ENCODE data around the gene LDLRAD2. TPM values are rescaled to one million over a fixed set of nuclear protein-coding genes. Genes with fewer than 3 reads are reported as not detected.

The LDLRAD2 gene
- total RNA-seq, 3 donors from 2014 or later = 0.33 TPM; not detected in 2

DNA sequence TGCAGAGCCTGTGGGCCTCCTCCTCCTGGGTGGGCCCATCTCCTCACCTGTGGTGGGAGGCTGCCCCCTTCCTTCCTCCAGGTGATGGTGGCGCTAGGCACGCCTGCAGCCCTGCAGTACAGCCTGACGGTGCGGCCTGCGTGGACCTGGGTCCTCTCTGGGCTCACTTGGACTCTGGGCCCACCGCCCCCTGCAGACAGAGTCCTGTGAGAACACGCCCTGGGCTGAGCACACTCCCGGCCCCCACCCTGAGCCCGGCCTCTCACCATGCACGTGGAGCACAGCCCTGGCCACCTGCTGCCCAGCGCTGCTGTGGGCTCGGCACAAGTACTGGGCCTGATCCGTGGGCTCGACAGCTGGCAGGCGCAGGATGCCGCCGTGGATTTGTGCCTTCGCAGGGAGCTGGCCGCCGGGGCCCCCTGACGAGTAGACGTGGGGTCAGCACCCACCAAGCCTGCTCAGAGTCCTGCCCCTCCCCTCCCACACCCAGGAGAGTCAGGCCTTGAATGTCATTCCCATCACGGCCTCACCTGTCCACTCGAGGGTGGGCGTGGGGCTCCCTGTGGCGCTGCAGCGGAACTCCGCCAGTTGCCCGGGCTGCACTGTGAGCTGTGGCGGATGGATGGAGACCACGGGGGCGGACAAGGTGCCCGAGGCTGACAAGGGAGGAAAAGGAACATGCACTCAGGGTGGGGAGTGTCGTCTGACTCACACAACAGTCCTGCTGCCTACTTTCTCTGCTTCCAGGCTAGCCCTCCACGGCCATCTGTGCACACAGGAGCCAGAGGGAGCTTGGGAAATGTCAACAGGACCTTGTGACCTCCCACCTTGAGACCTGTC is 43.4 kb downstream of the LDLRAD2 start:
- intact Hi-C loops (cut with DNase I; ENCODE audit: low total_unique reads) = no loop called here
- no peaks in the 10 kb centered on the region for H3K4me1 ChIP-seq
- peaks cover 4% of the 10 kb centered on the region for H3K36me3 ChIP-seq
- no peak overlapping the region for H3K27ac ChIP-seq
- H3K4me3 ChIP-seq = no peak overlapping the region
- TF ChIP-seq, protein P1, sequence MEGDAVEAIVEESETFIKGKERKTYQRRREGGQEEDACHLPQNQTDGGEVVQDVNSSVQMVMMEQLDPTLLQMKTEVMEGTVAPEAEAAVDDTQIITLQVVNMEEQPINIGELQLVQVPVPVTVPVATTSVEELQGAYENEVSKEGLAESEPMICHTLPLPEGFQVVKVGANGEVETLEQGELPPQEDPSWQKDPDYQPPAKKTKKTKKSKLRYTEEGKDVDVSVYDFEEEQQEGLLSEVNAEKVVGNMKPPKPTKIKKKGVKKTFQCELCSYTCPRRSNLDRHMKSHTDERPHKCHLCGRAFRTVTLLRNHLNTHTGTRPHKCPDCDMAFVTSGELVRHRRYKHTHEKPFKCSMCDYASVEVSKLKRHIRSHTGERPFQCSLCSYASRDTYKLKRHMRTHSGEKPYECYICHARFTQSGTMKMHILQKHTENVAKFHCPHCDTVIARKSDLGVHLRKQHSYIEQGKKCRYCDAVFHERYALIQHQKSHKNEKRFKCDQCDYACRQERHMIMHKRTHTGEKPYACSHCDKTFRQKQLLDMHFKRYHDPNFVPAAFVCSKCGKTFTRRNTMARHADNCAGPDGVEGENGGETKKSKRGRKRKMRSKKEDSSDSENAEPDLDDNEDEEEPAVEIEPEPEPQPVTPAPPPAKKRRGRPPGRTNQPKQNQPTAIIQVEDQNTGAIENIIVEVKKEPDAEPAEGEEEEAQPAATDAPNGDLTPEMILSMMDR (IDR thresholded peaks at IDR 0.05) = no peak
- TF ChIP-seq POLR2A (IDR thresholded peaks at IDR 0.05) (no peak), POLR2AphosphoS5 (IDR thresholded peaks at IDR 0.05) (no peak)
- H3K9me3 ChIP-seq = no peaks in the 10 kb centered on the region
- H3K27me3 ChIP-seq = no peaks in the 10 kb centered on the region
- no peak for DNase-seq (ENCODE audit: low spot score in 2 of 2)

DNA sequence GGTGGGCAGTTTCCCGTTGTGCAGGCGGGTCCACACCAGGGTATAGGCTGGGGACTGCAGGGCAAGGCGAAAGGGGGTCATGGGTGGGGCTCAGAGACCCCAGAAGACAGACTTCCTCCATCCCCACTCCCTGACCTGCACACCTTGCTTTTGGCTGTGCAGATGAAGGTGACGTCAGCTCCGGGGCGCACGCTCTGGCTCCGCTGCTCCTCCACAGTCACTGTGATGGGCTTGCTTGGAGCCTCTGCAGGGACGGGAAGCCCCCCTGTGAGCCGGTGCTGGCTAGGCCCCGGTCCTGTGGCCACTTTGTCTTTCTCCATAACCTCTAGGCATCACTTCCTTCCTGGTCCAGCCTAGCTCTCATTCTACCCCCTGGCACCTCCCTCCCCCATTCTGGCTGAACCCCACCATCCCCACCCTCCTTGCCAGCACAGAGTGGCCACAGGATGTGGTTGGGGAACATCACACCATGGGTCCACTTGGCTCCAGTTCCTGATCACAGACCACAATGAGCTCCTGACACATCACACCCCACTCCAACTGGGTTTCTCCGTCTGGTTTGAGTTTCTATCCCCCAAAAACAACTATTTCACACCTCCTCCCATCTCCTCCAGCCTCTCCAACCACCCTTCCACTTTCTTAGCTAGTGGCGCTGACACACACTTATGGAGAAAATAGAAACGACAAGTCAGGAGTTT is 45.2 kb downstream of the LDLRAD2 start:
- no peaks in the 10 kb centered on the region for H3K4me1 ChIP-seq
- peaks cover 9% of the 10 kb centered on the region for H3K36me3 ChIP-seq
- no peak overlapping the region for H3K4me3 ChIP-seq
- no peaks in the 10 kb centered on the region for H3K9me3 ChIP-seq
- no peak for DNase-seq (ENCODE audit: low spot score in 2 of 2)
- intact Hi-C loops (cut with DNase I; ENCODE audit: low total_unique reads) = no loop called here
- peak overlapping the region in 1 of 2 donors; percentile 38 for H3K27ac ChIP-seq
- no peaks in the 10 kb centered on the region for H3K27me3 ChIP-seq
- no peak for TF ChIP-seq POLR2A (IDR thresholded peaks at IDR 0.05)
- TF ChIP-seq POLR2AphosphoS5 (IDR thresholded peaks at IDR 0.05) = no peak
- TF ChIP-seq, protein P1 (IDR thresholded peaks at IDR 0.05) = no peak

DNA sequence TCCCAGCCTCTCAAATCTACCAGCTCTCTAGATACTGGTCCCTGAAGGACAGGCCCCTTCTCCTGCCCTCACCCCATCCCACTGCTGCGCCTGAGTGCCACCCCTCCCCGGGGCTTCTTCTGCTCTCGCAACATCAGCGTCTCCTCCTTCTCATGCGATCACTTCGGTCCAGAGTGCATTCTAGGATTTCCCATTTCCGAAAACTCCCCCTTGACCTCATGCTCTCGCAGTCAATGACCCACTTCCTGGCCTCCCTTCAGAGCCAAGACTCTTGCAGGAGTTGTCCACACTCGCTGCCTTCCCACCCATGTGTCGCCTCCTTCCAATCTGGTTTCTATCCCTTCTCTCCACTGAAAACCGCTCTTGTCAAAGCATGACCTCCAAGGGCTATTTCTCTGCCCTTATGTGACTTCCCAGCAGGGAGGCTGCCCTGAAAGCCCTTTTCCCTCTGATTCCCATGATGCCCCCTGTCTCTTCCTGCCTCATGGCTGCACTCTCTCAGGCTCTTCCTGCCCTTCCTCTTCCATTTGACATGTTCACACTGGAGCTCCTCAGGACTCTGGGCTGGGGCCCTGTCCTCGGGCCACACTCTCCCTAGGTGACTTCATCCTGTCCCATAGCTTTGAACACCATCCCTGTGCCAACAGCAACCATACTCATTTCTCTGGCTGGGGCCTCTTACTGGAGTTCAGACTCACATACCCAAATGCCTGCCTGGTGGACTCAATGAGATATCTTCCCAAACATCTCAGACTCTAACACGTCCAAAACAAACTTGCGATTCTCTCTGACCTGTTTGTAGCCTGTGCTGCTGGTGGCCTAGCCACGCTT is 46.0 kb downstream of the LDLRAD2 start:
- TF ChIP-seq POLR2AphosphoS5 (IDR thresholded peaks at IDR 0.05) (no peak), POLR2A (IDR thresholded peaks at IDR 0.05) (no peak)
- TF ChIP-seq, protein P1 (IDR thresholded peaks at IDR 0.05) = no peak
- intact Hi-C loops (cut with DNase I; ENCODE audit: low total_unique reads) = no loop called here
- peak overlapping the region in 1 of 2 donors; percentile 38 for H3K27ac ChIP-seq
- peaks cover 9% of the 10 kb centered on the region for H3K36me3 ChIP-seq
- H3K4me3 ChIP-seq = no peak overlapping the region
- no peak for DNase-seq (ENCODE audit: low spot score in 2 of 2)
- no peaks in the 10 kb centered on the region for H3K4me1 ChIP-seq
- H3K9me3 ChIP-seq = no peaks in the 10 kb centered on the region
- H3K27me3 ChIP-seq = no peaks in the 10 kb centered on the region

DNA sequence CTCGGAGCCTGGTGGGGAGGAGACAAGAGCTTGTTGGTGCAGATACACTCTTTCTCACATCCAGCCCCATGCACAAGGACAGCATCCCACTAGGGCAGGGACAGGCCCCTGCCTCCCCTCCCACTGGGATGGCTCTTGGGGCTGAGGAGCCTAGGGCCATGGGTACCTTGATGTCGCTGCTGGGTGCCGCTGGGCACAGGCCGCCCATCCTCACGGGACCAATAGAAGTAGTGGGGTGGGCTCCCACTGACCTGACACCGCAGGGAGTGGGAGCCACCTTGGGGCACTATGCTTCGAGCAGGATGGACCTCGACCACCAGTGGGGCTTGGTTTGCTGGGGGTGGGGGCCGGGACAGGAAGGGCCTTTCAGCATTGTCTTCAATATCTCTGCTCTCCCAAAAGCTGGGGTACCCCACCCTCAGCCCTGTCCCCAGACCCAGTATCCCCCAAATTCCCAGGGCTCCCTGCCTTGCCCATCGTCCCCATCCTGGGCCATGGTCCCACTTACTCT is 47.7 kb downstream of the LDLRAD2 start:
- Histone ChIP-seq H3K27me3 (no peaks in the 10 kb centered on the region), H3K36me3 (peaks cover 5% of the 10 kb centered on the region), H3K9me3 (no peaks in the 10 kb centered on the region), H3K4me3 (no peak overlapping the region), H3K27ac (no peak overlapping the region), H3K4me1 (no peaks in the 10 kb centered on the region)
- TF ChIP-seq POLR2A (IDR thresholded peaks at IDR 0.05) = no peak
- TF ChIP-seq, protein P1 (IDR thresholded peaks at IDR 0.05) = no peak
- TF ChIP-seq POLR2AphosphoS5 (IDR thresholded peaks at IDR 0.05) = no peak
- DNase-seq (ENCODE audit: low spot score in 2 of 2) = no peak
- intact Hi-C loops (cut with DNase I; ENCODE audit: low total_unique reads) = no loop called here
